SW 1271 (cell line): Measurements from ENCODE around the gene DNAJC25.

Source experiments
- DNase-seq, 2 experiments: peaks; one replicate each; lab custom pipeline; 2025; lab: John Stamatoyannopoulos, UW

DNAJC25 gene

GRCh38 chr9:111627260-111627963 lies 3.7 kb upstream of the DNAJC25 start:
- DNase-seq, result no peak

GRCh38 chr9:111628411-111628810 lies 2.7 kb upstream of the DNAJC25 start:
- no peak for DNase-seq

GRCh38 chr9:111630182-111630963 lies 761 bp upstream of the DNAJC25 start:
- DNase-seq, result no peak

- DNase-seq, result no peak
Measured at GRCh38 chr9:111630964-111631213, 245 bp upstream of the DNAJC25 start.

GRCh38 chr9:111632060-111632459 lies 926 bp downstream of the DNAJC25 start:
- DNase-seq, result no peak

- no peak for DNase-seq
Measured at GRCh38 chr9:111632695-111633388, 1.7 kb downstream of the DNAJC25 start.

GRCh38 chr9:111633389-111633736 lies 2.2 kb downstream of the DNAJC25 start:
- no peak for DNase-seq

- DNase-seq, result no peak
Measured at GRCh38 chr9:111634860-111635259, 3.7 kb downstream of the DNAJC25 start.

- DNase-seq, result no peak
Measured at GRCh38 chr9:111637421-111637950, 6.4 kb downstream of the DNAJC25 start.

GRCh38 chr9:111644195-111644772 lies 13.2 kb downstream of the DNAJC25 start:
- no peak for DNase-seq

GRCh38 chr9:111645806-111646205 lies 14.7 kb downstream of the DNAJC25 start:
- no peak for DNase-seq

GRCh38 chr9:111646417-111646816 lies 15.3 kb downstream of the DNAJC25 start:
- DNase-seq, result no peak

GRCh38 chr9:111648066-111648465 lies 16.9 kb downstream of the DNAJC25 start:
- DNase-seq, result no peak

GRCh38 chr9:111649016-111649415 lies 17.9 kb downstream of the DNAJC25 start:
- no peak for DNase-seq

GRCh38 chr9:111657051-111657450 lies 25.9 kb downstream of the DNAJC25 start:
- no peak for DNase-seq

GRCh38 chr9:111658943-111659342 lies 27.8 kb downstream of the DNAJC25 start:
- DNase-seq, result no peak

GRCh38 chr9:111659691-111660090 lies 28.6 kb downstream of the DNAJC25 start:
- DNase-seq, result no peak

- peak; percentile 26 to 62 for DNase-seq
Measured at GRCh38 chr9:111661150-111661801, 30.1 kb downstream of the DNAJC25 start, which contains the start of gene GNG10. Gene GNG10 (plus strand): TSS chr9:111661605. CDS start chr9:111661635, 30 bp downstream.

GRCh38 chr9:111661802-111662521 lies 30.8 kb downstream of the DNAJC25 start:
- peak in 1 of 2 experiments; percentile 37 for DNase-seq

GRCh38 chr9:111662576-111663300 lies 31.6 kb downstream of the DNAJC25 start:
- no peak for DNase-seq
